HL-60/S4 treated with phorbol 12-myristate 13-acetate at 8.2 ng/mL for 4 days and 3 days (cell line): ENCODE results near the gene NTRK2.
"Not testable (repeated sequence)": the region's sequence is repeated elsewhere in the genome, so short reads cannot be mapped to it uniquely, and the experiment has no call there.

ENCODE experiments used
- in situ Hi-C: fragments of 300-500 bp; cut with MboI; formaldehyde crosslinking; loops from 2 replicates; pipeline ENCODE4 v1.15.0; 2022; ENCODE audit warnings: low sequenced_read_pairs

Gene NTRK2

GRCh38 chr9:84874022-84874421 is 204.5 kb downstream of the NTRK2 start:
- in situ Hi-C loops = no loop called here

GRCh38 chr9:84874596-84874995 is 205.1 kb downstream of the NTRK2 start:
- in situ Hi-C loops = no loop called here

GRCh38 chr9:84875193-84875592 is 205.7 kb downstream of the NTRK2 start:
- in situ Hi-C loops = no loop called here

DNA sequence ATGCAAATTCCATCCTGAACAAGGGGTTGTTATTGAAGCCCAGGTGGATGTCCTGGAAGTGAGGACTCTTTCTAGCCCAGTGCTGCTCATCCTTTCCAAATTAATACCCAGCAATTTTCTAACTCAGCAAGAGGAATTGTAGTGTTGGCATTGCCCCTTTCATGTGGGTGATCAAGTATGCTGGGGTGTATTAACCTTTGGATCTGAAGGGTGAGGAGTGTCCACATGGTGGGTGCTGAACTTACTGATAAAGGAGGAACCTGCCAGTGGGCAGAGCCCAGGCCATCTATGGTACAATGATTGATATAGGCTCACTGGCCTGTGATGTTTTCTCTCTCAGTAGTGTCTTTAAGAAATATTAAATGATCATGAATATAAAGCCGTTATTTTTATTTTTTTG is 210.1 kb downstream of the NTRK2 start:
- in situ Hi-C loops = no loop called here

- in situ Hi-C loops = no loop called here
Observed at GRCh38 chr9:84880835-84881234, 211.3 kb downstream of the NTRK2 start.

DNA sequence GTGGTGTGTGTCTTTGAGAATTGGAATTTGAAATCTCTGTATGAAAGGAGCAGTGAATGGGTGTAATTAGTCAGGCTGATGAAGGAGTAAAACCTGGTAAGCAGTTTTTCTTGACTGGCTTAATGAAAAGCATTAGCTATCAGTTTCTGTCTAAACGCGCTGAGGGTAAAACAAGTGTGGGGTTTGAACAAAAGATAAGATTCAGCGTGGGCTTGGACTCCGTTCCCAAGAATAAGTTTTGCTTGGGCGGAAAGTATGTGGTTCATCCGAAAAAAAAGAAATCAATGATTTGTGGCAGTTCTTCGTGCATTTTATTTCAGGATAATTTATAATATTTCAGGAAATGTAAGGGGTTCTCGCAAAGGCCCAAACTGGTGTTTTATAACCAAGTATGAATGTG is 217.3 kb downstream of the NTRK2 start:
- in situ Hi-C loops = no loop called here

- in situ Hi-C loops = no loop called here
Observed at GRCh38 chr9:84891924-84892323, 222.4 kb downstream of the NTRK2 start.

GRCh38 chr9:84893419-84894128 is 224.0 kb downstream of the NTRK2 start:
- in situ Hi-C loops = no loop called here

DNA sequence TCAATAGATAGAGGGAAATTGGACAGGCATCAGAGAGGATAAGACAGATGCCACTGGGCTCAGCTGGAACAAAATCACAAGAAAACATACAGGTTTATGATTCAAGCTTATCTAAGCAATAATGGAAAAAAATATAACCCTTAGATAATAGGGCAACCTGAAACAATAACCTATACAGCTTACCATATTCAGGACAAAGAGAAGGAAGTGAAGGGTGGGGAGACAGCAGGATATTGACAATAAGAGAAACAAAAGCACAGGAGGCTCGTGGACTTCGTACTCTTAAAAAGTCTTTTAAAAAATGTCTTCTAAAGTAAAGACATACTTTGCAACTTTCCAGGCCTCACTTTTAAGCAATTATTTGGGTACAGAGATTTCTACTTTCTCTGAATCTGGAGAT is 225.3 kb downstream of the NTRK2 start:
- in situ Hi-C loops = no loop called here

GRCh38 chr9:84897362-84898094 is 228.0 kb downstream of the NTRK2 start:
- in situ Hi-C loops = no loop called here

DNA sequence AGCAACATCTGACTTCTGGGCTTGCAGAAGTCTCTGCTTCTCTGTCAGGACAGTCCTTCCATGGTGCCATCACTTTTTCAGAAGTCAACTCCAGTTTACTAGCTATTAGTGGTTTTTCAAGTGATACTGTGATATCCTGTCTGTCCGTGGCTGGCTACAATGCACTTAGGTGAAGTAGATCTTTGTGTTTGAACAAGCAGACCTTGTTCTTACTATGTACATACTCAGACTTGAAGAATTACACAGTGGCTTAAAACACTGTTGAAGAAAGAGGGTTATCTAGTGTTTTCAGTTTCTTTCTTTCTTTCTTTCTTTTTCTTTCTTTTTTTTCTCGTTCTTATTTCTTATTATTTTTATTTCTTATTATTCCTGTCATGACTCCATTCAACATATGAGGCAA is 228.7 kb downstream of the NTRK2 start:
- in situ Hi-C loops = no loop called here

DNA sequence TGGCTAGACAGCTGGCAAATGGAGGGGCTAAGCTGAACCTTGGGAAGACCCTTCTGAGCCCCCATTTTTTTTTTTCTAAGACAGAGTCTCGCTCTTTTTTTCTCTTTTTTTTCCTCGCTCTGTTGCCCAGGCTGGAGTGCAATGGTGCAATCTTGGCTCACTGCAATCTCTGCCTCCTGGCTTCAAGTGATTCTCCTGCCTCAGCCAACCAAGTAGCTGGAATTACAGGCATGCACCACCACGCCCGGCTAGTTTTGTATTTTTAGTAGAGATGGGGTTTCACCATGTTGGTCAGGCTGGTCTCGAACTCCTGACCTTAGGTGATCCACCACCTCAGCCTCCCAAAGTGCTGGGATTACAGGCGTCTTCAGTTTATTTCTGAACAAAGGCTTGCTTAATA is 229.1 kb downstream of the NTRK2 start:
- in situ Hi-C loops = not testable (repeated sequence)

GRCh38 chr9:84899326-84899725 is 229.8 kb downstream of the NTRK2 start:
- in situ Hi-C loops = no loop called here

DNA sequence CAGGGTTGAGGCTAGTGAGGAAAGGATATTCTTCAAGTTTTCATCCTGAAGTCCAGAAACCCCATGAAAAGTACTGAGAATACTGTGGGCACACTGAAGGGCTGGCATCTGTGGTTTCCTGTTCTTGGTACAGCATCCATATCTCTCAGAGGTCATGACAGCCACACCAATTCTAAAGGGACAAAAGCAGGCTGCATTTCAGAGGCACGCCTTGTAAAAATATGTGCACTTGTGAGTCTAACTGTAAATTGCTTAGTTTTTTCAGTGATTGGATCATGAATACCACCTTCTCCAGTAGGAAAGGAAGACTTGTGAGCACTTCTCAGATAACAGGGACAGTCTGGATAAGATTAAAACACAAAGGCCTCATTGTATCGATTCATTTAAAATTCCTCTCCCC is 230.9 kb downstream of the NTRK2 start:
- in situ Hi-C loops = no loop called here

GRCh38 chr9:84903963-84904362 is 234.4 kb downstream of the NTRK2 start:
- in situ Hi-C loops = no loop called here

DNA sequence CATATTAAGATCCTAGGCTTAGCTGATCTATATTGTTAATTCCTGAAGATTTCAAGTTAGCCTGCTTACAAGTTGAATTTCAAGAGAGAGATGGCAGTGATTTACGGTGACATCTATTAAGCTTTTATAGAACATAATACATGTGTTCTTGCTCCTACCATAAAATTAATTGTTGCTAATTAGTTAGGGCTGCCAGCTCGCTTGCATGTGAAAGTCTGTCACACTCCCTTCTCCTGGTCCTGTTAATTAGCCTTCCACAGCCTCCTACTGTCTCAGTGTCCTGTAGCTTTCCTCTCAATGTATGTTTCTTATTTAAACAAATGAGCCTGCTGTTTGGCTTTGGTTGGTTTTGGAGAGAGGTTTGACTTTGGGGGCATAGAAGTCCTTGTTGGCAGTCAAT is 247.2 kb downstream of the NTRK2 start:
- in situ Hi-C loops = no loop called here

GRCh38 chr9:84917366-84918070 is 248.0 kb downstream of the NTRK2 start:
- in situ Hi-C loops = no loop called here

DNA sequence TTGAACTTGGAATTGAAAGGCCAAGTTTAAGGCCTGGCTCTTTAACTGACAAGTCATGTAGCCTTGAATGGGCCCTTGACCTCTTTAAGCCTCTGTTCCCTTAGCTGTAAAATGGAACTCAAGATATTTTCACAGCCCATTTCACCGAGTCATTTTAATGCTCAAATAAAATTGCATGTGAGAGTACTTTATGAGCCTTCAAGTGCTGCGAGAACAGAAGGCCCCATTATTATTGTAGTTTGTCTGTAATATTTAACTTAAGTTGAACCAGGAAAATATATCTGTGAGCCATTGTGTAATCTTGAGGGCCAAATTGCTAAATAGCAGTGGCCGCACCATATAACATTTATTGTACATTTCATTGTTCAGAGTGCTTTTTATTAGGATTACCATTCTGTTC is 249.9 kb downstream of the NTRK2 start:
- in situ Hi-C loops = no loop called here

GRCh38 chr9:84921175-84921574 is 251.6 kb downstream of the NTRK2 start:
- in situ Hi-C loops = no loop called here

GRCh38 chr9:84922051-84922450 is 252.5 kb downstream of the NTRK2 start:
- in situ Hi-C loops = no loop called here

DNA sequence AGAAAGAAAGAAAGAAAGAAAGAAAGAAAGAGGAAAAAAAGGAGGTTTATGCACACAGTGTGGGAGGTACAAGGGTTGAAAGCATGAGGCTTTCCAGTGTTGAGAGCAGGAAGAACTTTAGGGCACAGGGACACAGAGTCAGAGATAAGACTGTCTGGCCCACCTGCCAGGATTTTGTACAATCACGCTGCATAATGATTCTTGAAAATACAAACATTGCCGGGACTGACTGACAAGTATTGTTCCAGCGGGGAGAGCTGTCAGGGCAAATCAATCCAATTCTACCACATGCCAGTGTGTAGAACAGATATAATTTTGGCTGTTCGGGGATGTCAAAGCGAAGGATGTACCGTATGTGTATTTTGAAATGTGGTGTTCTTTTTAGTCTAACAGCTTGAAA is 254.7 kb downstream of the NTRK2 start:
- in situ Hi-C loops = no loop called here
